HEK293 (cell line): ENCODE measurements around the gene CREB5.

ENCODE experiments used
- CTCF ChIA-PET: fragments of 350-600 bp; formaldehyde crosslinking; extraction: SDS; loops from one replicate; lab custom pipeline; 2021; ENCODE audit warnings: antibody characterized with exemption; lab: Yijun Ruan, JAX
- POLR2A ChIA-PET: fragments of 300-600 bp; formaldehyde crosslinking; extraction: SDS; loops from one replicate; lab custom pipeline; 2020; ENCODE audit warnings: antibody characterized with exemption, inconsistent platforms; lab: Yijun Ruan, JAX
- H3K27ac ChIP-seq: fragments of 200-500 bp; sonication (Bioruptor generic); 2 replicates; pipeline ENCODE4 v1.5.1; 2014; ENCODE audit warnings: low read depth, low read length, control low read depth, inconsistent platforms; ENCODE audit errors: extremely low read depth
- H3K36me3 ChIP-seq, 2 experiments: fragments of 200-500 bp in 1 of 2; sonication (Bioruptor generic) in 1 of 2; 1 replicate in 1 of 2; 2 replicates in 1 of 2; pipeline ENCODE4 v1.5.1; 2014 to 2017; ENCODE audit warnings: inconsistent platforms in 2 of 2, low read length in 2 of 2; ENCODE audit not compliant: control insufficient read depth in 2 of 2, insufficient read depth in 1 of 2
- H3K4me1 ChIP-seq: fragments of 200-500 bp; sonication (Bioruptor generic); 2 replicates; pipeline ENCODE4 v1.5.1; 2014; ENCODE audit warnings: mild to moderate bottlenecking, low read length, inconsistent platforms; ENCODE audit not compliant: control insufficient read depth, insufficient read depth
- H3K4me3 ChIP-seq: 2 replicates; pipeline ENCODE4 v1.5.1; 2011; ENCODE audit warnings: low read depth, mild to moderate bottlenecking, control low read depth, low read length, moderate library complexity
- H3K9me3 ChIP-seq: fragments of 200-500 bp; sonication (Bioruptor generic); 2 replicates; pipeline ENCODE4 v1.5.1; 2014; ENCODE audit warnings: low read depth, low read length, inconsistent platforms; ENCODE audit not compliant: control insufficient read depth, insufficient read depth
- GLIS1 ChIP-seq: fragments of 450-650 bp; formaldehyde crosslinking; IDR thresholded peaks from 2 replicates; pipeline ENCODE4 v1.5.1; 2016; ENCODE audit warnings: missing biosample characterization, missing genetic modification characterization
- MZF1 ChIP-seq: fragments of 450-650 bp; formaldehyde crosslinking; IDR thresholded peaks from 2 replicates; pipeline ENCODE4 v1.5.1; 2017; ENCODE audit warnings: missing biosample characterization, missing genetic modification characterization, borderline replicate concordance
- SCRT2 ChIP-seq: fragments of 450-650 bp; formaldehyde crosslinking; IDR thresholded peaks from 2 replicates; pipeline ENCODE4 v1.5.1; 2016; ENCODE audit warnings: missing biosample characterization, missing genetic modification characterization
- SP2 ChIP-seq: fragments of 450-650 bp; formaldehyde crosslinking; IDR thresholded peaks from 2 replicates; pipeline ENCODE4 v1.5.1; 2016; ENCODE audit warnings: missing biosample characterization, missing genetic modification characterization
- ZBTB17 ChIP-seq: fragments of 450-650 bp; formaldehyde crosslinking; IDR thresholded peaks from 2 replicates; pipeline ENCODE4 v1.5.1; 2016; ENCODE audit warnings: missing biosample characterization, missing genetic modification characterization
- ZFP37 ChIP-seq: fragments of 450-650 bp; formaldehyde crosslinking; IDR thresholded peaks from 2 replicates; pipeline ENCODE4 v1.5.1; 2016; ENCODE audit warnings: missing biosample characterization, missing genetic modification characterization
- ZNF350 ChIP-seq: fragments of 450-650 bp; formaldehyde crosslinking; IDR thresholded peaks from 2 replicates; pipeline ENCODE4 v1.5.0; 2017; ENCODE audit warnings: missing biosample characterization, mild to moderate bottlenecking, missing genetic modification characterization
- ZNF48 ChIP-seq: fragments of 450-650 bp; formaldehyde crosslinking; IDR thresholded peaks from 2 replicates; pipeline ENCODE4 v1.5.1; 2016; ENCODE audit warnings: missing biosample characterization, missing genetic modification characterization
- ZNF530 ChIP-seq: fragments of 450-650 bp; formaldehyde crosslinking; IDR thresholded peaks from 2 replicates; pipeline ENCODE4 v1.5.1; 2016; ENCODE audit warnings: low read depth, missing biosample characterization, missing genetic modification characterization
- ZNF596 ChIP-seq: fragments of 450-650 bp; IDR thresholded peaks from 2 replicates; pipeline ENCODE4 v1.5.0; 2018; ENCODE audit warnings: missing biosample characterization, mild to moderate bottlenecking, missing genetic modification characterization, moderate library complexity
- ZNF768 ChIP-seq: fragments of 450-650 bp; formaldehyde crosslinking; IDR thresholded peaks from 2 replicates; pipeline ENCODE4 v1.5.1; 2018; ENCODE audit warnings: missing biosample characterization, mild to moderate bottlenecking, missing genetic modification characterization
- ZXDB ChIP-seq: fragments of 450-650 bp; formaldehyde crosslinking; IDR thresholded peaks from 2 replicates; pipeline ENCODE4 v1.5.1; 2016; ENCODE audit warnings: missing biosample characterization, missing genetic modification characterization
- TF ChIP-seq, protein P1 (sequence below): fragments of 450-650 bp; formaldehyde crosslinking; IDR thresholded peaks from 2 replicates; pipeline ENCODE4 v1.5.1; 2016; ENCODE audit warnings: missing biosample characterization, missing genetic modification characterization
- TF ChIP-seq, protein P2 (sequence below): fragments of 450-650 bp; formaldehyde crosslinking; IDR thresholded peaks from 2 replicates; pipeline ENCODE4 v1.5.1; 2016; ENCODE audit warnings: missing biosample characterization, missing genetic modification characterization
- TF ChIP-seq, protein P3 (sequence below): fragments of 450-650 bp; formaldehyde crosslinking; optimal IDR thresholded peaks from 2 replicates; pipeline ENCODE3; 2016; ENCODE audit warnings: missing biosample characterization, mild to moderate bottlenecking, missing genetic modification characterization
- TF ChIP-seq, protein P4 (sequence below): fragments of 450-650 bp; formaldehyde crosslinking; IDR thresholded peaks from 2 replicates; pipeline ENCODE4 v1.5.1; 2016; ENCODE audit warnings: missing biosample characterization, missing genetic modification characterization

CREB5 gene

DNA sequence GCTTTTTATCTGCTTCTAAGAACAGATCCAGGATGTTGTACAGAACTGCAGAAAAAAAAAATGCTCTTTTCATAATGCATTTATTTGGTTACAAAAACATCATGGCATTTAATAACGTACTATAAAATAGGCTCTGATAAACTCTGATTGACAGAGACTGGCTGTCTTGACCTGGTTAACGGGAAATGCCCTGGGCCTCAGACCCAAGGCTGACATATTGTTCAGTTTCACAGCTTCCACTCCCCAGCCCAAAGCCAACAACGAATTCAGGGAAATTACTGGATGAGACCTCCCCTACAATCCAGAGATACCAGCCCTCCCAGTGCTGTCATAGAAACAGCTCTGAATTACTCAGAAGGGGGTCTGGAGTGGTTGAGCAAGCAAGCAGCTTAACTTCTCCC is 260.1 kb downstream of the CREB5 start:
- peak; percentile 55; the same call in 1 of the 2 replicates for TF ChIP-seq GLIS1
- TF ChIP-seq, protein P1, sequence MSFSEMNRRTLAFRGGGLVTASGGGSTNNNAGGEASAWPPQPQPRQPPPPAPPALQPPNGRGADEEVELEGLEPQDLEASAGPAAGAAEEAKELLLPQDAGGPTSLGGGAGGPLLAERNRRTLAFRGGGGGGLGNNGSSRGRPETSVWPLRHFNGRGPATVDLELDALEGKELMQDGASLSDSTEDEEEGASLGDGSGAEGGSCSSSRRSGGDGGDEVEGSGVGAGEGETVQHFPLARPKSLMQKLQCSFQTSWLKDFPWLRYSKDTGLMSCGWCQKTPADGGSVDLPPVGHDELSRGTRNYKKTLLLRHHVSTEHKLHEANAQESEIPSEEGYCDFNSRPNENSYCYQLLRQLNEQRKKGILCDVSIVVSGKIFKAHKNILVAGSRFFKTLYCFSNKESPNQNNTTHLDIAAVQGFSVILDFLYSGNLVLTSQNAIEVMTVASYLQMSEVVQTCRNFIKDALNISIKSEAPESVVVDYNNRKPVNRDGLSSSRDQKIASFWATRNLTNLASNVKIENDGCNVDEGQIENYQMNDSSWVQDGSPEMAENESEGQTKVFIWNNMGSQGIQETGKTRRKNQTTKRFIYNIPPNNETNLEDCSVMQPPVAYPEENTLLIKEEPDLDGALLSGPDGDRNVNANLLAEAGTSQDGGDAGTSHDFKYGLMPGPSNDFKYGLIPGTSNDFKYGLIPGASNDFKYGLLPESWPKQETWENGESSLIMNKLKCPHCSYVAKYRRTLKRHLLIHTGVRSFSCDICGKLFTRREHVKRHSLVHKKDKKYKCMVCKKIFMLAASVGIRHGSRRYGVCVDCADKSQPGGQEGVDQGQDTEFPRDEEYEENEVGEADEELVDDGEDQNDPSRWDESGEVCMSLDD (tag by site-specific recombination), result no peak
- no peaks in the 10 kb centered on the region for H3K9me3 ChIP-seq
- H3K27ac ChIP-seq, result no peak overlapping the region
- H3K36me3 ChIP-seq, result no peaks in the 10 kb centered on the region
- no peak overlapping the region for H3K4me3 ChIP-seq
- POLR2A ChIA-PET, result no interaction called here
- peaks cover 24% of the 10 kb centered on the region for H3K4me1 ChIP-seq
- CTCF ChIA-PET, result interaction anchor here (0.6 kb wide), 1 partner anchor 204 kb away, joined by 3 read pairs; no protein-coding TSS in a partner anchor

DNA sequence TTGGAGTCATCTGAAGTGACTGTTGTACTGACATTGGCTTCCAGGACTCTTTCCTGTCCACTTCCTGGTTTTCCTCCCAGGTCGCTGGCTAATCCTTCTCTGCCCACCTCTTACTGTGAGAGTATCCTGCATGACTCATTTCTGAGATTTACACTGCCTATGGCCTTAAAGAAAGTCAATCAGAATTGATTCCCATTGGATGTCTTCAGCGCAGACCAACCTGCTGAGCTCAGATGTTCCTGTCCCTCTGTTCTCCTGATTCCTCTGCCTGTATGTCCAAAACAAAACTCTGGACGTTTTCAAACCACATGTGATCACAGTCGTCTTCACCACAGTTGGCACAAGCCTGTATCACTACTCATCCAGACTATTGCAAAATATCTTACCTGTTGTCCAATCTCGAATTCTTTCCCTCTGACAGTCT is 262.1 kb downstream of the CREB5 start:
- H3K27ac ChIP-seq, result no peak overlapping the region
- no peaks in the 10 kb centered on the region for H3K36me3 ChIP-seq
- peaks cover 27% of the 10 kb centered on the region for H3K4me1 ChIP-seq
- H3K9me3 ChIP-seq, result no peaks in the 10 kb centered on the region
- CTCF ChIA-PET, result no interaction called here
- TF ChIP-seq ZBTB17, result 0 out of 2 replicates have a peak, but pooled peaks have one; percentile 34
- 0 out of 2 replicates have a peak, but pooled peaks have one; percentile 21 for TF ChIP-seq SP2 (tag by site-specific recombination)
- TF ChIP-seq, protein P2, sequence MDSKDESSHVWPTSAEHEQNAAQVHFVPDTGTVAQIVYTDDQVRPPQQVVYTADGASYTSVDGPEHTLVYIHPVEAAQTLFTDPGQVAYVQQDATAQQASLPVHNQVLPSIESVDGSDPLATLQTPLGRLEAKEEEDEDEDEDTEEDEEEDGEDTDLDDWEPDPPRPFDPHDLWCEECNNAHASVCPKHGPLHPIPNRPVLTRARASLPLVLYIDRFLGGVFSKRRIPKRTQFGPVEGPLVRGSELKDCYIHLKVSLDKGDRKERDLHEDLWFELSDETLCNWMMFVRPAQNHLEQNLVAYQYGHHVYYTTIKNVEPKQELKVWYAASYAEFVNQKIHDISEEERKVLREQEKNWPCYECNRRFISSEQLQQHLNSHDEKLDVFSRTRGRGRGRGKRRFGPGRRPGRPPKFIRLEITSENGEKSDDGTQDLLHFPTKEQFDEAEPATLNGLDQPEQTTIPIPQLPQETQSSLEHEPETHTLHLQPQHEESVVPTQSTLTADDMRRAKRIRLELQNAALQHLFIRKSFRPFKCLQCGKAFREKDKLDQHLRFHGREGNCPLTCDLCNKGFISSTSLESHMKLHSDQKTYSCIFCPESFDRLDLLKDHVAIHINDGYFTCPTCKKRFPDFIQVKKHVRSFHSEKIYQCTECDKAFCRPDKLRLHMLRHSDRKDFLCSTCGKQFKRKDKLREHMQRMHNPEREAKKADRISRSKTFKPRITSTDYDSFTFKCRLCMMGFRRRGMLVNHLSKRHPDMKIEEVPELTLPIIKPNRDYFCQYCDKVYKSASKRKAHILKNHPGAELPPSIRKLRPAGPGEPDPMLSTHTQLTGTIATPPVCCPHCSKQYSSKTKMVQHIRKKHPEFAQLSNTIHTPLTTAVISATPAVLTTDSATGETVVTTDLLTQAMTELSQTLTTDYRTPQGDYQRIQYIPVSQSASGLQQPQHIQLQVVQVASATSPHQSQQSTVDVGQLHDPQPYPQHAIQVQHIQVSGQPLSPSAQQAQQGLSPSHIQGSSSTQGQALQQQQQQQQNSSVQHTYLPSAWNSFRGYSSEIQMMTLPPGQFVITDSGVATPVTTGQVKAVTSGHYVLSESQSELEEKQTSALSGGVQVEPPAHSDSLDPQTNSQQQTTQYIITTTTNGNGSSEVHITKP (tag by site-specific recombination), result no peak
- peak; percentile 51 for TF ChIP-seq SCRT2
- TF ChIP-seq, all 188 proteins: peak for 3
- POLR2A ChIA-PET, result no interaction called here
- H3K4me3 ChIP-seq, result no peak overlapping the region

DNA sequence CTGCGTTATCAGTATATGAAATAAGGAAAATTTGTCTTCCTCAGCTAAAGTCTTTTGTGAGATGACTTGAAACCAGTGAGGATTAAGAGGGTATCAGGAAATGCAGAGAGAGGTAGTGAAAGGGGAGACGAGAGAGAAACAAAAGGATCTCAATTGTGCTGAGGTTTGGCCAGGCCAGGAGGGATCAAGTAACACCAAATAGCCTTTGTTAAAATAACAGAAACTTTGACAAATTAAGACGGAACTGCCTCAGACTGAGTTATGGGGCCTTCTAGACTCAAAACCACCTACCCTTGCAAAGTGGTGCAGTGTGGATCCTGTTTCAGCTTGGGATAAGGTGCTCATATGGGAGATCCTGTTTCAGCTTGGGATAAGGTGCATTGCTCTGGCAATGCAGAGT is 263.1 kb downstream of the CREB5 start:
- POLR2A ChIA-PET, result no interaction called here
- CTCF ChIA-PET, result no interaction called here
- no peaks in the 10 kb centered on the region for H3K36me3 ChIP-seq
- peak overlapping the region; percentile 34 for H3K27ac ChIP-seq
- H3K4me1 ChIP-seq, result peaks cover 27% of the 10 kb centered on the region
- H3K4me3 ChIP-seq, result no peak overlapping the region
- 0 out of 2 replicates have a peak, but pooled peaks have one; percentile 32 for TF ChIP-seq ZXDB (tag by site-specific recombination)
- TF ChIP-seq, protein P2 (tag by site-specific recombination), result 0 out of 2 replicates have a peak, but pooled peaks have one; percentile 21
- TF ChIP-seq, protein P3, sequence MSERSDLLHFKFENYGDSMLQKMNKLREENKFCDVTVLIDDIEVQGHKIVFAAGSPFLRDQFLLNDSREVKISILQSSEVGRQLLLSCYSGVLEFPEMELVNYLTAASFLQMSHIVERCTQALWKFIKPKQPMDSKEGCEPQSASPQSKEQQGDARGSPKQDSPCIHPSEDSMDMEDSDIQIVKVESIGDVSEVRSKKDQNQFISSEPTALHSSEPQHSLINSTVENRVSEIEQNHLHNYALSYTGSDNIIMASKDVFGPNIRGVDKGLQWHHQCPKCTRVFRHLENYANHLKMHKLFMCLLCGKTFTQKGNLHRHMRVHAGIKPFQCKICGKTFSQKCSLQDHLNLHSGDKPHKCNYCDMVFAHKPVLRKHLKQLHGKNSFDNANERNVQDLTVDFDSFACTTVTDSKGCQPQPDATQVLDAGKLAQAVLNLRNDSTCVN, result no peak
- no peak for TF ChIP-seq ZNF530 (tag by site-specific recombination)
- TF ChIP-seq, protein P4, sequence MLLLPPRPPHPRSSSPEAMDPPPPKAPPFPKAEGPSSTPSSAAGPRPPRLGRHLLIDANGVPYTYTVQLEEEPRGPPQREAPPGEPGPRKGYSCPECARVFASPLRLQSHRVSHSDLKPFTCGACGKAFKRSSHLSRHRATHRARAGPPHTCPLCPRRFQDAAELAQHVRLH, result peak; percentile 33; the same call in 1 of the 2 replicates
- no peak for TF ChIP-seq ZNF768 (tag by site-specific recombination)
- no peak for TF ChIP-seq ZNF48 (tag by site-specific recombination)
- TF ChIP-seq ZNF350 (tag by site-specific recombination), result no peak
- 0 out of 2 replicates have a peak, but pooled peaks have one; percentile 25 for TF ChIP-seq ZNF596 (tag by site-specific recombination)
- 0 out of 2 replicates have a peak, but pooled peaks have one; percentile 25 for TF ChIP-seq MZF1
- no peak for TF ChIP-seq ZFP37 (tag by site-specific recombination)
- no peaks in the 10 kb centered on the region for H3K9me3 ChIP-seq
